Uterus (tissue), 4 donors: ENCODE results near the gene DNAJC4. TPM values are rescaled to one million over a fixed set of nuclear protein-coding genes. Genes with fewer than 3 reads are reported as not detected.

ENCODE experiments used
- DNase-seq, 2 donors: peaks; one replicate each; pipeline ENCODE4 v3.0.0-alpha.2; 2019 to 2020
- H3K27ac ChIP-seq, 2 donors: fragments of 200-600 bp; sonication (generic); 1 replicate in 1 of 2; 2 replicates in 1 of 2; pipeline ENCODE4 v1.5.1; 2016 to 2018
- H3K27me3 ChIP-seq, 2 donors: fragments of 200-600 bp; sonication (generic); one replicate each; pipeline ENCODE4 v1.5.1; 2018 to 2019; ENCODE audit warnings: control low read depth in 1 of 2
- H3K36me3 ChIP-seq, 2 donors: fragments of 200-600 bp; sonication (generic); one replicate each; pipeline ENCODE4 v1.5.1; 2019; ENCODE audit warnings: control low read depth in 1 of 2
- H3K4me1 ChIP-seq, 2 donors: fragments of 200-600 bp; sonication (generic); one replicate each; pipeline ENCODE4 v1.5.1; 2018 to 2019; ENCODE audit warnings: control low read depth in 1 of 2
- H3K4me3 ChIP-seq, 2 donors: fragments of 200-600 bp; sonication (generic); 1 replicate in 1 of 2; 2 replicates in 1 of 2; pipeline ENCODE4 v1.5.1; 2018 to 2019; ENCODE audit warnings: mild to moderate bottlenecking in 1 of 2
- H3K9me3 ChIP-seq, 2 donors: fragments of 200-600 bp; sonication (generic); one replicate each; pipeline ENCODE4 v1.5.1; 2019; ENCODE audit warnings: control low read depth in 1 of 2
- POLR2A ChIP-seq, 2 donors: fragments of 450-650 bp; IDR thresholded peaks; one replicate each; pipeline ENCODE4 v1.6.1; 2016; ENCODE audit warnings: antibody characterized with exemption in 2 of 2, mild to moderate bottlenecking in 1 of 2, moderate library complexity in 1 of 2
- intact Hi-C: fragments of 100-400 bp; cut with DNase I; formaldehyde crosslinking; loops from one replicate; pipeline ENCODE4 v1.15.1; 2023; ENCODE audit warnings: low total_unique reads
- total RNA-seq, 4 donors: library from RNA; depleted of rRNA in 3 of 4; stranded (reverse); fragments of >200 nt in 3 of 4; gene quantifications; one replicate each; pipeline versions ENCODE4 v1.1.0 to v1.2.4, GENCODE V29; 2014 to 2023
- TF ChIP-seq, protein P1 (sequence below), 4 experiments: fragments of 200-600 bp in 2 of 4; fragments of 450-650 bp in 2 of 4; sonication (generic) in 2 of 4; IDR thresholded peaks; one replicate each; pipeline ENCODE4 v1.5.1; 2016 to 2019; ENCODE audit warnings: antibody characterized with exemption in 4 of 4, mild to moderate bottlenecking in 2 of 4, moderate library complexity in 1 of 4
- donor health status: DM: yes; HTN: yes; CAD: no.

Gene DNAJC4
- total RNA-seq, 4 donors from 2014 or later: 7.9 to 28.6 (median 16.6) TPM; not detected in 1

- Histone ChIP-seq H3K36me3 (no peaks in the 10 kb centered on the region), H3K27me3 (no peaks in the 10 kb centered on the region), H3K9me3 (no peaks in the 10 kb centered on the region), H3K27ac (no peak overlapping the region), H3K4me1 (no peaks in the 10 kb centered on the region), H3K4me3 (no peak overlapping the region)
- intact Hi-C loops: no loop called here
- no peak for DNase-seq
- TF ChIP-seq, protein P1, sequence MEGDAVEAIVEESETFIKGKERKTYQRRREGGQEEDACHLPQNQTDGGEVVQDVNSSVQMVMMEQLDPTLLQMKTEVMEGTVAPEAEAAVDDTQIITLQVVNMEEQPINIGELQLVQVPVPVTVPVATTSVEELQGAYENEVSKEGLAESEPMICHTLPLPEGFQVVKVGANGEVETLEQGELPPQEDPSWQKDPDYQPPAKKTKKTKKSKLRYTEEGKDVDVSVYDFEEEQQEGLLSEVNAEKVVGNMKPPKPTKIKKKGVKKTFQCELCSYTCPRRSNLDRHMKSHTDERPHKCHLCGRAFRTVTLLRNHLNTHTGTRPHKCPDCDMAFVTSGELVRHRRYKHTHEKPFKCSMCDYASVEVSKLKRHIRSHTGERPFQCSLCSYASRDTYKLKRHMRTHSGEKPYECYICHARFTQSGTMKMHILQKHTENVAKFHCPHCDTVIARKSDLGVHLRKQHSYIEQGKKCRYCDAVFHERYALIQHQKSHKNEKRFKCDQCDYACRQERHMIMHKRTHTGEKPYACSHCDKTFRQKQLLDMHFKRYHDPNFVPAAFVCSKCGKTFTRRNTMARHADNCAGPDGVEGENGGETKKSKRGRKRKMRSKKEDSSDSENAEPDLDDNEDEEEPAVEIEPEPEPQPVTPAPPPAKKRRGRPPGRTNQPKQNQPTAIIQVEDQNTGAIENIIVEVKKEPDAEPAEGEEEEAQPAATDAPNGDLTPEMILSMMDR (IDR thresholded peaks at IDR 0.05): no peak
- TF ChIP-seq POLR2A (IDR thresholded peaks at IDR 0.05): no peak
Measured at GRCh38 chr11:64259533-64260067, 29.3 kb downstream of the DNAJC4 start.

GRCh38 chr11:64260147-64260708 is 29.9 kb downstream of the DNAJC4 start:
- H3K36me3 ChIP-seq: no peaks in the 10 kb centered on the region

DNA sequence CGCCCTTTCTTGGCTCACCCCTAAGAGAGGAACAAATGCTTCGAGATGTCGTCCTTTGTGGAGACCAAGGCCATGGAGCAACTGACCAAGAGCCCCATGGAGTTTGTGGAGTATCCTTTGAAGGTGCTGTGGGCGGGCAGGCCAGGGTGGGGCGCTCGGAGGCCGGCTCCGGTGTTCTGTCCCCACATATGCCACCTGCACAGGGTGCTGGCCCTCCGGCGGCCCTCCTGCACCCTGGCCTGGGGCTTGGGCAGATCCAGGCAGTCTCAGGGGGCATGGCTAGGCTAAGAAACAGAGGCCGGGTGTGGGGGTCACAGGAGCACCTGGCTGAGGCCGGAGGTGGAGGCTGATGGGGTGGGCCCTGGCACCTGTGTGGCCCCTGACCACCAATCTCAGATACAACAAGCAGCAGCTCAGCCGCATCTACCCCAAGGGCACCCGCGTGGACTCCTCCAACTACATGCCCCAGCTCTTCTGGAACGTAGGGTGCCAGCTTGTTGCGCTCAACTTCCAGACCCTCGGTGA is 31.3 kb downstream of the DNAJC4 start:
- Histone ChIP-seq H3K36me3 (no peaks in the 10 kb centered on the region), H3K27ac (no peak overlapping the region), H3K27me3 (no peaks in the 10 kb centered on the region), H3K9me3 (no peaks in the 10 kb centered on the region), H3K4me3 (no peak overlapping the region), H3K4me1 (no peaks in the 10 kb centered on the region)
- no peak for DNase-seq
- intact Hi-C loops: no loop called here
- TF ChIP-seq, protein P1 (IDR thresholded peaks at IDR 0.05): no peak
- no peak for TF ChIP-seq POLR2A (IDR thresholded peaks at IDR 0.05)

More at GRCh38 chr11:64260147-64260708, 29.9 kb downstream of the DNAJC4 start:
- intact Hi-C loops: no loop called here
- Histone ChIP-seq H3K4me1 (no peaks in the 10 kb centered on the region), H3K9me3 (no peaks in the 10 kb centered on the region), H3K27me3 (no peaks in the 10 kb centered on the region), H3K4me3 (no peak overlapping the region), H3K27ac (no peak overlapping the region)
- no peak for TF ChIP-seq POLR2A (IDR thresholded peaks at IDR 0.05)
- TF ChIP-seq, protein P1 (IDR thresholded peaks at IDR 0.05): no peak
- DNase-seq: no peak

GRCh38 chr11:64262271-64263002 is 32.1 kb downstream of the DNAJC4 start:
- Histone ChIP-seq H3K27me3 (no peaks in the 10 kb centered on the region), H3K9me3 (no peaks in the 10 kb centered on the region), H3K4me3 (no peak overlapping the region), H3K27ac (no peak overlapping the region), H3K4me1 (peaks cover 0 to 3% of the 10 kb centered on the region in 2 donors), H3K36me3 (no peaks in the 10 kb centered on the region)
- intact Hi-C loops: no loop called here
- no peak for DNase-seq
- TF ChIP-seq POLR2A (IDR thresholded peaks at IDR 0.05): no peak
- TF ChIP-seq, protein P1 (IDR thresholded peaks at IDR 0.05): no peak
